WTC11 (cell line): ENCODE data around the gene TPRG1L. TPM values are rescaled to one million over a fixed set of nuclear protein-coding genes. Genes with fewer than 3 reads are reported as not detected.

ENCODE experiments used
- ATAC-seq: fragments of 200-7000 bp; cut with Tn5 transposase; 2 replicates; pipeline ENCODE4 v1.10.0; 2021; ENCODE audit warnings: mild to moderate bottlenecking, moderate library complexity
- CTCF ChIA-PET: fragments of 300-600 bp; sonication (Branson Sonifier 250); formaldehyde crosslinking; loops from one replicate; lab custom pipeline; 2021; ENCODE audit warnings: antibody characterized with exemption; lab: Charles Lee
- POLR2A ChIA-PET: fragments of 350-600 bp; sonication (Branson Sonifier 250); formaldehyde crosslinking; loops from one replicate; lab custom pipeline; 2021; ENCODE audit warnings: antibody characterized with exemption; lab: Charles Lee
- DNase-seq: peaks from one replicate; pipeline ENCODE4 v3.0.0; 2021; ENCODE audit warnings: low spot score
- H3K27ac Mint-ChIP-seq: 2 replicates; pipeline ENCODE4 v1.8.0; 2021; ENCODE audit warnings: mixed read lengths
- H3K27me3 Mint-ChIP-seq: 2 replicates; pipeline ENCODE4 v1.8.0; 2021; ENCODE audit warnings: low read depth, mild to moderate bottlenecking, moderate library complexity, mixed read lengths
- H3K36me3 Mint-ChIP-seq: 2 replicates; pipeline ENCODE4 v1.8.0; 2021; ENCODE audit warnings: mixed read lengths
- H3K4me1 Mint-ChIP-seq: 2 replicates; pipeline ENCODE4 v1.8.0; 2022; ENCODE audit warnings: mixed read lengths
- H3K4me3 Mint-ChIP-seq: 2 replicates; pipeline ENCODE4 v1.8.0; 2021; ENCODE audit warnings: mild to moderate bottlenecking, moderate library complexity, mixed read lengths
- H3K9me3 Mint-ChIP-seq: 2 replicates; pipeline ENCODE4 v1.8.0; 2021; ENCODE audit warnings: mixed read lengths
- CREM ChIP-seq: sonication (generic); formaldehyde crosslinking; IDR thresholded peaks from 2 replicates; pipeline ENCODE4 v1.8.1; 2022; ENCODE audit warnings: mild to moderate bottlenecking, missing genetic modification reagents, moderate library complexity
- ESRRA ChIP-seq: sonication (generic); formaldehyde crosslinking; IDR thresholded peaks from 2 replicates; pipeline ENCODE4 v1.8.1; 2022; ENCODE audit warnings: mild to moderate bottlenecking, missing genetic modification reagents, borderline replicate concordance
- GTF2I ChIP-seq: fragments of 250-450 bp; sonication (Bioruptor Pico); conservative IDR thresholded peaks from 2 replicates; pipeline ENCODE4 v1.4.0; 2021; ENCODE audit warnings: mild to moderate bottlenecking
- HMGA2 ChIP-seq: fragments of 250-450 bp; sonication (Bioruptor Pico); IDR thresholded peaks from 2 replicates; pipeline ENCODE4 v1.4.0; 2021; ENCODE audit warnings: mild to moderate bottlenecking, moderate library complexity
- IRF2 ChIP-seq: sonication (generic); formaldehyde crosslinking; IDR thresholded peaks from 2 replicates; pipeline ENCODE4 v1.8.0; 2022; ENCODE audit warnings: low read depth, missing genetic modification reagents, borderline replicate concordance
- MYBL2 ChIP-seq: sonication (generic); formaldehyde crosslinking; IDR thresholded peaks from 2 replicates; pipeline ENCODE4 v1.8.1; 2023; ENCODE audit warnings: mild to moderate bottlenecking, moderate library complexity, missing genetic modification reagents
- NFYB ChIP-seq: sonication (generic); formaldehyde crosslinking; conservative IDR thresholded peaks from 2 replicates; pipeline ENCODE4 v1.8.0; 2022; ENCODE audit warnings: low read depth, missing genetic modification reagents
- PRRX2 ChIP-seq: fragments of 250-450 bp; sonication (Bioruptor Pico); IDR thresholded peaks from 2 replicates; pipeline ENCODE4 v1.8.0; 2021; ENCODE audit warnings: mild to moderate bottlenecking
- RORB ChIP-seq: fragments of 250-450 bp; sonication (Bioruptor Pico); IDR thresholded peaks from 2 replicates; pipeline ENCODE4 v1.9.0; 2021; ENCODE audit warnings: mild to moderate bottlenecking
- SOX15 ChIP-seq: fragments of 250-450 bp; sonication (Bioruptor Pico); IDR thresholded peaks from 2 replicates; pipeline ENCODE4 v1.9.0; 2021; ENCODE audit warnings: mild to moderate bottlenecking
- TEAD1 ChIP-seq: sonication (generic); formaldehyde crosslinking; IDR thresholded peaks from 2 replicates; pipeline ENCODE4 v1.8.0; 2022; ENCODE audit warnings: mild to moderate bottlenecking, missing genetic modification reagents
- ZBTB21 ChIP-seq: sonication (generic); formaldehyde crosslinking; IDR thresholded peaks from 2 replicates; pipeline ENCODE4 v1.8.1; 2023; ENCODE audit warnings: mild to moderate bottlenecking, missing genetic modification reagents, borderline replicate concordance
- ZNF317 ChIP-seq: sonication (generic); formaldehyde crosslinking; IDR thresholded peaks from 2 replicates; pipeline ENCODE4 v1.8.1; 2023; ENCODE audit warnings: low read depth, mild to moderate bottlenecking, moderate library complexity, missing genetic modification reagents, borderline replicate concordance
- total RNA-seq: library from RNA; stranded (reverse); gene quantifications from 3 replicates; pipeline ENCODE4 v1.2.3, GENCODE V29; 2021
- TF ChIP-seq, protein P1 (sequence below): sonication (generic); formaldehyde crosslinking; IDR thresholded peaks from 2 replicates; pipeline ENCODE4 v1.8.1; 2022; ENCODE audit warnings: low read depth, missing genetic modification reagents, borderline replicate concordance
- TF ChIP-seq, protein P2 (sequence below): fragments of 250-450 bp; sonication (Bioruptor Pico); IDR thresholded peaks from 2 replicates; pipeline ENCODE4 v1.9.0; 2021; ENCODE audit warnings: mild to moderate bottlenecking
- TF ChIP-seq, protein P3 (sequence below): sonication (generic); formaldehyde crosslinking; IDR thresholded peaks from 2 replicates; pipeline ENCODE4 v1.8.1; 2023; ENCODE audit warnings: mild to moderate bottlenecking, missing genetic modification reagents, moderate library complexity
- TF ChIP-seq, protein P4 (sequence below): fragments of 250-450 bp; sonication (Bioruptor Pico); IDR thresholded peaks from 2 replicates; pipeline ENCODE4 v1.9.0; 2021; ENCODE audit warnings: moderate library complexity, mild to moderate bottlenecking, inconsistent platforms, borderline replicate concordance
- TF ChIP-seq, protein P5 (sequence below): fragments of 250-450 bp; sonication (Bioruptor Pico); IDR thresholded peaks from 2 replicates; pipeline ENCODE4 v2.1.2; 2022; ENCODE audit warnings: mild to moderate bottlenecking, moderate library complexity
- TF ChIP-seq, protein P6 (sequence below): fragments of 250-450 bp; sonication (Bioruptor Pico); IDR thresholded peaks from 2 replicates; pipeline ENCODE4 v1.9.0; 2021; ENCODE audit warnings: mild to moderate bottlenecking, borderline replicate concordance
- TF ChIP-seq, protein P7 (sequence below): fragments of 200-600 bp; IDR thresholded peaks from 2 replicates; pipeline ENCODE4 v1.8.0; 2022; ENCODE audit warnings: antibody characterized with exemption

Gene TPRG1L
- total RNA-seq, 1 experiment from 2014 or later: 20.9 TPM

DNA sequence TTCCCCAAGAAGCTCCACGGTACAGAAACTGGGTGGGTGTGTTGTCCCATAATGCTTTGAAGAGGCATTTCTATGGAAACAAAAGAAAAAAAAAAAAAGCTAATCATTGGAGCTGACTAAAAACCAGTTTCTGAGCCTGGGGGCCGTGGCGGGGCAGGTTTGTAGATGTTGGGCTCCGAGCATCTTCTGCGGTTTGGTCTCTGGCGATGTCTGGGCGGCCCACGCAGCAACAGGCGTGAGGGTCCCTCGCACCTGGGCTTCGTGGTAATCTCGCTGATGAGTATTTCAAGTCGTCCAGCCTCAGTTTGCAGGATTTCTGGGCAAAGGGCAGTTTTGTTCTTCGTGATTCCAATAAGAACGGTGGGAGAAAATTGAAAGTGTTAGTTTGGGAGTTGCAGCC lies 34.3 kb downstream of the TPRG1L start:
- no peak overlapping the region for H3K27ac Mint-ChIP-seq
- H3K4me3 Mint-ChIP-seq: no peak overlapping the region
- peaks cover 56% of the 10 kb centered on the region for H3K27me3 Mint-ChIP-seq
- H3K4me1 Mint-ChIP-seq: peaks cover 7% of the 10 kb centered on the region
- TF ChIP-seq SOX15 (no peak), HMGA2 (CRISPR knock-in tag) (no peak), ZBTB21 (CRISPR knock-in tag) (no peak), MYBL2 (CRISPR knock-in tag) (no peak), ESRRA (CRISPR knock-in tag) (no peak)
- TF ChIP-seq, protein P1, sequence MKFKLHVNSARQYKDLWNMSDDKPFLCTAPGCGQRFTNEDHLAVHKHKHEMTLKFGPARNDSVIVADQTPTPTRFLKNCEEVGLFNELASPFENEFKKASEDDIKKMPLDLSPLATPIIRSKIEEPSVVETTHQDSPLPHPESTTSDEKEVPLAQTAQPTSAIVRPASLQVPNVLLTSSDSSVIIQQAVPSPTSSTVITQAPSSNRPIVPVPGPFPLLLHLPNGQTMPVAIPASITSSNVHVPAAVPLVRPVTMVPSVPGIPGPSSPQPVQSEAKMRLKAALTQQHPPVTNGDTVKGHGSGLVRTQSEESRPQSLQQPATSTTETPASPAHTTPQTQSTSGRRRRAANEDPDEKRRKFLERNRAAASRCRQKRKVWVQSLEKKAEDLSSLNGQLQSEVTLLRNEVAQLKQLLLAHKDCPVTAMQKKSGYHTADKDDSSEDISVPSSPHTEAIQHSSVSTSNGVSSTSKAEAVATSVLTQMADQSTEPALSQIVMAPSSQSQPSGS (CRISPR knock-in tag): no peak
- TF ChIP-seq, protein P2, sequence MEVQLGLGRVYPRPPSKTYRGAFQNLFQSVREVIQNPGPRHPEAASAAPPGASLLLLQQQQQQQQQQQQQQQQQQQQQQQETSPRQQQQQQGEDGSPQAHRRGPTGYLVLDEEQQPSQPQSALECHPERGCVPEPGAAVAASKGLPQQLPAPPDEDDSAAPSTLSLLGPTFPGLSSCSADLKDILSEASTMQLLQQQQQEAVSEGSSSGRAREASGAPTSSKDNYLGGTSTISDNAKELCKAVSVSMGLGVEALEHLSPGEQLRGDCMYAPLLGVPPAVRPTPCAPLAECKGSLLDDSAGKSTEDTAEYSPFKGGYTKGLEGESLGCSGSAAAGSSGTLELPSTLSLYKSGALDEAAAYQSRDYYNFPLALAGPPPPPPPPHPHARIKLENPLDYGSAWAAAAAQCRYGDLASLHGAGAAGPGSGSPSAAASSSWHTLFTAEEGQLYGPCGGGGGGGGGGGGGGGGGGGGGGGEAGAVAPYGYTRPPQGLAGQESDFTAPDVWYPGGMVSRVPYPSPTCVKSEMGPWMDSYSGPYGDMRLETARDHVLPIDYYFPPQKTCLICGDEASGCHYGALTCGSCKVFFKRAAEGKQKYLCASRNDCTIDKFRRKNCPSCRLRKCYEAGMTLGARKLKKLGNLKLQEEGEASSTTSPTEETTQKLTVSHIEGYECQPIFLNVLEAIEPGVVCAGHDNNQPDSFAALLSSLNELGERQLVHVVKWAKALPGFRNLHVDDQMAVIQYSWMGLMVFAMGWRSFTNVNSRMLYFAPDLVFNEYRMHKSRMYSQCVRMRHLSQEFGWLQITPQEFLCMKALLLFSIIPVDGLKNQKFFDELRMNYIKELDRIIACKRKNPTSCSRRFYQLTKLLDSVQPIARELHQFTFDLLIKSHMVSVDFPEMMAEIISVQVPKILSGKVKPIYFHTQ (CRISPR knock-in tag): no peak
- TF ChIP-seq, protein P3, sequence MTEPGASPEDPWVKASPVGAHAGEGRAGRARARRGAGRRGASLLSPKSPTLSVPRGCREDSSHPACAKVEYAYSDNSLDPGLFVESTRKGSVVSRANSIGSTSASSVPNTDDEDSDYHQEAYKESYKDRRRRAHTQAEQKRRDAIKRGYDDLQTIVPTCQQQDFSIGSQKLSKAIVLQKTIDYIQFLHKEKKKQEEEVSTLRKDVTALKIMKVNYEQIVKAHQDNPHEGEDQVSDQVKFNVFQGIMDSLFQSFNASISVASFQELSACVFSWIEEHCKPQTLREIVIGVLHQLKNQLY (CRISPR knock-in tag): no peak
- ATAC-seq (no peak), DNase-seq (no peak)
- ChIA-PET CTCF (interaction anchor here (1.1 kb wide), 1 partner anchor 36 kb away, joined by 3 read pairs; no protein-coding TSS in a partner anchor), POLR2A (interaction anchor here (0.7 kb wide), 1 partner anchor 109 kb away, joined by 4 read pairs; no protein-coding TSS in a partner anchor)
- no peaks in the 10 kb centered on the region for H3K36me3 Mint-ChIP-seq
- no peaks in the 10 kb centered on the region for H3K9me3 Mint-ChIP-seq

DNA sequence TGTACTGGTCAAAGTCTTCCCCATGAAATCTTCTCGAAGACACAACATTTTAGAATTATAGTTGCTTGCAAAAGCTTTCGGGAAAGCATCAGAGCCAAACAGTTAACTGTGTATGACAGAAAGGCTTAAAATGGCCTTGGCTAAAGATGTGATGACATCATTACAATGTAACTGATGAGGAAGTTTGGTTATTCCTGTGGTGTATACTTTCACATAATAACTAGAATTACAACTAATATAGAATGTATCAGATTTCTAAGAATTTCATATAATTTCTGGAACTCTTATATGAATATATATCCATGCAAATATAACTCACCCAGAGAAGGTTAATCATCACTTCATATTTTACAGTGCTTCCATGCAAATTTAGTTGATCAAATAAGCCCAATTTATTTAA lies 35.9 kb downstream of the TPRG1L start:
- no peak overlapping the region for H3K27ac Mint-ChIP-seq
- DNase-seq: no peak
- ChIA-PET CTCF (no interaction called here), POLR2A (no interaction called here)
- TF ChIP-seq, protein P4, sequence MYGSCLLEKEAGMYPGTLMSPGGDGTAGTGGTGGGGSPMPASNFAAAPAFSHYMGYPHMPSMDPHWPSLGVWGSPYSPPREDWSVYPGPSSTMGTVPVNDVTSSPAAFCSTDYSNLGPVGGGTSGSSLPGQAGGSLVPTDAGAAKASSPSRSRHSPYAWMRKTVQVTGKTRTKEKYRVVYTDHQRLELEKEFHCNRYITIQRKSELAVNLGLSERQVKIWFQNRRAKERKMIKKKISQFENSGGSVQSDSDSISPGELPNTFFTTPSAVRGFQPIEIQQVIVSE (CRISPR knock-in tag): no peak
- TF ChIP-seq TEAD1 (CRISPR knock-in tag) (no peak), PRRX2 (CRISPR knock-in tag) (no peak), CREM (no peak), NFYB (CRISPR knock-in tag) (no peak), IRF2 (CRISPR knock-in tag) (no peak), ZNF317 (CRISPR knock-in tag) (no peak), RORB (CRISPR knock-in tag) (no peak), ESRRA (CRISPR knock-in tag) (no peak), GTF2I (CRISPR knock-in tag) (no peak)
- TF ChIP-seq, protein P5, sequence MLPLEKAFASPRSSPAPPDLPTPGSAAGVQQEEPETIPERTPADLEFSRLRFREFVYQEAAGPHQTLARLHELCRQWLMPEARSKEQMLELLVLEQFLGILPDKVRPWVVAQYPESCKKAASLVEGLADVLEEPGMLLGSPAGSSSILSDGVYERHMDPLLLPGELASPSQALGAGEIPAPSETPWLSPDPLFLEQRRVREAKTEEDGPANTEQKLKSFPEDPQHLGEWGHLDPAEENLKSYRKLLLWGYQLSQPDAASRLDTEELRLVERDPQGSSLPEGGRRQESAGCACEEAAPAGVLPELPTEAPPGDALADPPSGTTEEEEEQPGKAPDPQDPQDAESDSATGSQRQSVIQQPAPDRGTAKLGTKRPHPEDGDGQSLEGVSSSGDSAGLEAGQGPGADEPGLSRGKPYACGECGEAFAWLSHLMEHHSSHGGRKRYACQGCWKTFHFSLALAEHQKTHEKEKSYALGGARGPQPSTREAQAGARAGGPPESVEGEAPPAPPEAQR: no peak
- TF ChIP-seq, protein P6, sequence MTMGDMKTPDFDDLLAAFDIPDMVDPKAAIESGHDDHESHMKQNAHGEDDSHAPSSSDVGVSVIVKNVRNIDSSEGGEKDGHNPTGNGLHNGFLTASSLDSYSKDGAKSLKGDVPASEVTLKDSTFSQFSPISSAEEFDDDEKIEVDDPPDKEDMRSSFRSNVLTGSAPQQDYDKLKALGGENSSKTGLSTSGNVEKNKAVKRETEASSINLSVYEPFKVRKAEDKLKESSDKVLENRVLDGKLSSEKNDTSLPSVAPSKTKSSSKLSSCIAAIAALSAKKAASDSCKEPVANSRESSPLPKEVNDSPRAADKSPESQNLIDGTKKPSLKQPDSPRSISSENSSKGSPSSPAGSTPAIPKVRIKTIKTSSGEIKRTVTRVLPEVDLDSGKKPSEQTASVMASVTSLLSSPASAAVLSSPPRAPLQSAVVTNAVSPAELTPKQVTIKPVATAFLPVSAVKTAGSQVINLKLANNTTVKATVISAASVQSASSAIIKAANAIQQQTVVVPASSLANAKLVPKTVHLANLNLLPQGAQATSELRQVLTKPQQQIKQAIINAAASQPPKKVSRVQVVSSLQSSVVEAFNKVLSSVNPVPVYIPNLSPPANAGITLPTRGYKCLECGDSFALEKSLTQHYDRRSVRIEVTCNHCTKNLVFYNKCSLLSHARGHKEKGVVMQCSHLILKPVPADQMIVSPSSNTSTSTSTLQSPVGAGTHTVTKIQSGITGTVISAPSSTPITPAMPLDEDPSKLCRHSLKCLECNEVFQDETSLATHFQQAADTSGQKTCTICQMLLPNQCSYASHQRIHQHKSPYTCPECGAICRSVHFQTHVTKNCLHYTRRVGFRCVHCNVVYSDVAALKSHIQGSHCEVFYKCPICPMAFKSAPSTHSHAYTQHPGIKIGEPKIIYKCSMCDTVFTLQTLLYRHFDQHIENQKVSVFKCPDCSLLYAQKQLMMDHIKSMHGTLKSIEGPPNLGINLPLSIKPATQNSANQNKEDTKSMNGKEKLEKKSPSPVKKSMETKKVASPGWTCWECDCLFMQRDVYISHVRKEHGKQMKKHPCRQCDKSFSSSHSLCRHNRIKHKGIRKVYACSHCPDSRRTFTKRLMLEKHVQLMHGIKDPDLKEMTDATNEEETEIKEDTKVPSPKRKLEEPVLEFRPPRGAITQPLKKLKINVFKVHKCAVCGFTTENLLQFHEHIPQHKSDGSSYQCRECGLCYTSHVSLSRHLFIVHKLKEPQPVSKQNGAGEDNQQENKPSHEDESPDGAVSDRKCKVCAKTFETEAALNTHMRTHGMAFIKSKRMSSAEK (CRISPR knock-in tag): no peak
- TF ChIP-seq, protein P7, sequence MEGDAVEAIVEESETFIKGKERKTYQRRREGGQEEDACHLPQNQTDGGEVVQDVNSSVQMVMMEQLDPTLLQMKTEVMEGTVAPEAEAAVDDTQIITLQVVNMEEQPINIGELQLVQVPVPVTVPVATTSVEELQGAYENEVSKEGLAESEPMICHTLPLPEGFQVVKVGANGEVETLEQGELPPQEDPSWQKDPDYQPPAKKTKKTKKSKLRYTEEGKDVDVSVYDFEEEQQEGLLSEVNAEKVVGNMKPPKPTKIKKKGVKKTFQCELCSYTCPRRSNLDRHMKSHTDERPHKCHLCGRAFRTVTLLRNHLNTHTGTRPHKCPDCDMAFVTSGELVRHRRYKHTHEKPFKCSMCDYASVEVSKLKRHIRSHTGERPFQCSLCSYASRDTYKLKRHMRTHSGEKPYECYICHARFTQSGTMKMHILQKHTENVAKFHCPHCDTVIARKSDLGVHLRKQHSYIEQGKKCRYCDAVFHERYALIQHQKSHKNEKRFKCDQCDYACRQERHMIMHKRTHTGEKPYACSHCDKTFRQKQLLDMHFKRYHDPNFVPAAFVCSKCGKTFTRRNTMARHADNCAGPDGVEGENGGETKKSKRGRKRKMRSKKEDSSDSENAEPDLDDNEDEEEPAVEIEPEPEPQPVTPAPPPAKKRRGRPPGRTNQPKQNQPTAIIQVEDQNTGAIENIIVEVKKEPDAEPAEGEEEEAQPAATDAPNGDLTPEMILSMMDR: no peak
- no peak overlapping the region for H3K4me3 Mint-ChIP-seq
- H3K36me3 Mint-ChIP-seq: no peaks in the 10 kb centered on the region
- H3K9me3 Mint-ChIP-seq: no peaks in the 10 kb centered on the region
- ATAC-seq: no peak
- peaks cover 7% of the 10 kb centered on the region for H3K4me1 Mint-ChIP-seq
- H3K27me3 Mint-ChIP-seq: peaks cover 40% of the 10 kb centered on the region
